DMS53 (cell line): ENCODE data around the gene CLRN3.

Experiments used
- DNase-seq: peaks from one replicate; lab custom pipeline; 2025; lab: John Stamatoyannopoulos, UW

Gene CLRN3

DNA sequence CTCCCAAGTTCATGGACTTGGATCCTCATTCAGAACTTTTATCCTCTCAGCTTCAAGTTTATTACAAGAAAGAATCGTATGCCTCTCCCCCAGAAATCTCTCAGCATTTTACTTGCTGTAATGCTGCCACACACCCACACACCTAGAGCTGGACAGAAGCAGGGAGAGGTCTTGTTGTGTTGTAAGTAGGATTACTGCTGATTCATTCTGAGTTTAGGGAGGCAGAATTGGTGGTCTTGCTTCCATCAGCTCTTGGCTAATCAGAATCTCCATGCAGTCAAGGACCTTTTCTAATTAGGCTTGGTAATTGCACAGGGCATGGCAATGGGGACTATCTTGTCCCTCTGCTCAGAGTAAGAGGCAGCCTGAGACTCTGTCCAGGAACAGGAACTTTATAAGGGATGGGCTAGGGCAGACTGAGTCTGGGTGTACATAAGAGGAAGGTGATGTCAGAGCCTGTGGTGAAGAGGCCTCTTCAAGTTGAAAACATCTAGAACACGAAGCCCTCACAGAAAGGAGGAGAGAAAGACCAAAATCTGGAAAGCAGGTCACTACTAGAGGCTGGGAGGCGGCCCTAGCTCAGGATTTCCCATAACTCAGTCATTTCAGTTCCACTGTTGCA lies 7.1 kb upstream of the CLRN3 start:
- no peak for DNase-seq

DNA sequence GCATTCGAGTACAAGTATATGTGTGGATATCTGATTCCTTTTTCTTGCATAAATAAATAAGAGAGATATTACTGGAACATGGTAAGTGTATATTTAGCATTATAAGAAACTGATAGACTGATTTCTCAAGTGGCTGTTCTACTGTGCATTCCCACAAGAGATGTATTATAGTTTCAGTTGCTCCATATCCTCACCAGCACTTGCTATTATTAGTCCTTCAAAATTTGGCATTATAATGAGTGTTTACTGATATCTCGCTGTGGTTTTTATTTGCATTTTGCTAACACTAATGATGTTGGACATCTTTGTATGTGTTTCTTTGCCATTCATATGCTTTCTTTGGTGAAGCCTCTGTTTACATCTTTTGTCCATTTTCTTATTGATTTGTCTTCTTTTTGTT lies 4.4 kb upstream of the CLRN3 start:
- no peak for DNase-seq

DNA sequence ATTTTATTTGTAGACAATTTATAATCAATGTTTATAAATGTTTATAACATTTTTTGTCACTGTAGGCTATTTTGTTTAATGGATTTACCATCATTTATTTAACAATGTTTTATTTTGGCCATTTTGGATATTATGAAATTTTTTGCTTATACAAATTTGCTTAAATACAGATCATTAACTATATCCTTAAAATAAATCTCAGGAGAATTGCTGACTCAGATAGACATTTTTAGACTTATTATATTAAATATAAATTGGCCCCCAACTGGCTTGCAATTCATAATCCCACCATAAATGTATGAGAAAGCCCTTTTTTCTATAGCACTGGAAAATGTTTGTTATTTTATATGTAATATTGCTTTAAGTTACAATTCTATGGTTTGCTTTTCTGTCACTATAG lies 3.8 kb upstream of the CLRN3 start:
- DNase-seq, result no peak

DNA sequence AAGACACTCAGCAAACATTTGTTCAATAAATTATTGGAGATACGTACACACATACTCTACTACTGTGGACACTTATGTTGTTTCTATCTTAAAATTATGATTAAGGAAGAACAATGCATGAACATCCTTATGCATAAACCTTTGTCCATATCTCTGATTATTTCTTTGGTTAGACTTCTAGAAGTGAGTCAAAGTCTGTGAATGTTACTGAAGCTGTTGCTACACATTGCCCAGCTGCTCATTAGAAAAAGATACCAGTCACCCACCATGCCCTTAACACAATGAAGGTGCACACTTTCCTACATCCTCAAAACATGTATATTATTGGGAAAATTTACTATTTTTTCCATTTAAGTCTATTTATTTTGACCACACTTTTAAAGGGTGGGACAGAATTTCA lies 1.4 kb upstream of the CLRN3 start:
- DNase-seq, result no peak

DNA sequence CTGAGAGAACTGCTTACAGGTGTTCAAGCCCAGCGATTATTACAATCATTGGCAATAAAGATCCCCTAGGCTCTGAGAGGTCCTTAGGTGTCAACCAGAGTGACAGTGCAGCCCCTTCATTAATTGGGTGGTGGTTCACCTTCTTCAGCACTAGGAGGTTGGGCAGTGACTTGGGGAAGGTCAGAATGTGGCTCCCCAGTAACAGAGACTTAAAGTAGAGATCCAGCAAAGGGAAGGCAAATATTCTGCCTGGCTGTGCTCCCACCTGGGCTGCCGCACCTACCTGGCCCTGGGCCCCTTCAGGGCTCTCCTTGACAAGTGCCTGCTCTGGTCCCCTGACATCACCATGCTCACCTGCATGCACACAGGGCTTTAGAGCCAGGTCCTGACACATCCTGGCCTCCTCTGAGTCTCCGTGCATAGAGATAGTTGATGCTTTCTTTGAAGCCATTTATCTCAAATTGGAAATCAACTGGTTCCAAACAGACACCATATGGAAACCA lies 1.9 kb downstream of the CLRN3 start:
- DNase-seq, result no peak

DNA sequence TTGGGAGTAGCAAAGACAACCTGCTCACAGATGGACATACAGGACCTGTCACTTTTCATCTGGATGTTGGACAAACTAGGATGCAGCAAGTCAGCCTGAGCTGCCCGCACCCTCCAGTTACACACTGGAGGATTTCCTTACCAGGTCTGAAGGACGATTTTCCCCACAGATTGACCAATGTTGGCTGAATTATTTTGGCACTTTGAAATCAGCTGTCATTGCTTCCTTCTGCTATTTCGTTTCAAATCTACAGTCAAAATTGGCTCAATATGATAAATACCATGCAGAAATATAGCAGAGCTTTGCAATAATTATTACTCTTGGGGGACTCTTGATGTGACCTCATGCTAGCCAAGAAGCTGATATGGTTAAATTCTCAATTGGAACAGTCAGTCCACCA lies 2.5 kb downstream of the CLRN3 start:
- no peak for DNase-seq

DNA sequence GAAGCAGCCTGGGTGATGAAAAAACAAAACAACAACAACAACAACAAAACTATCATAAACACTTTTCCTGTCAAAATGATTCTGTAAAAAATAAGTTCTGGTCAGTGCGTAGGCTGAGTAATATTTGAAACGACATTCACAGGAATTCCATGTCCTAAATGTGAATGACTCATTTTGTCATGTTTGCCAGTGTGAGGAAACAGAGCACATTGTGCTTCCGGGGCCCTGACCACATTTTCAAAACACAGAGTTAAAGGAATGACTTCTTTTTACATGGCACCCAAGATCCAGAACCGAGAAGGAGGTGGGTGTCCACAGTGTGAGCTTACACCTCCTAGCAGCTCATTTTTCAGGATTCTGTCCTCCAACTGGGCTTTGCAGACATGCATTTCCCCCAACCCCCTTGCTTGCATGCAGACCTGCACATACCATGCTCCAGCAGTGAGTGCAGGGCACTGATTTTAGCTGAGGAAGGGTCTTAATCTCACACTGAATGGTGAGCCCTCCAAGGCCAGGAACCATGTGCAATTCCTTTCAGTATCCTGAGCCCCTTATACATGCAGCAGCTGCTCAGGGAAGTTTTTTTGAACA lies 3.0 kb downstream of the CLRN3 start:
- no peak for DNase-seq

DNA sequence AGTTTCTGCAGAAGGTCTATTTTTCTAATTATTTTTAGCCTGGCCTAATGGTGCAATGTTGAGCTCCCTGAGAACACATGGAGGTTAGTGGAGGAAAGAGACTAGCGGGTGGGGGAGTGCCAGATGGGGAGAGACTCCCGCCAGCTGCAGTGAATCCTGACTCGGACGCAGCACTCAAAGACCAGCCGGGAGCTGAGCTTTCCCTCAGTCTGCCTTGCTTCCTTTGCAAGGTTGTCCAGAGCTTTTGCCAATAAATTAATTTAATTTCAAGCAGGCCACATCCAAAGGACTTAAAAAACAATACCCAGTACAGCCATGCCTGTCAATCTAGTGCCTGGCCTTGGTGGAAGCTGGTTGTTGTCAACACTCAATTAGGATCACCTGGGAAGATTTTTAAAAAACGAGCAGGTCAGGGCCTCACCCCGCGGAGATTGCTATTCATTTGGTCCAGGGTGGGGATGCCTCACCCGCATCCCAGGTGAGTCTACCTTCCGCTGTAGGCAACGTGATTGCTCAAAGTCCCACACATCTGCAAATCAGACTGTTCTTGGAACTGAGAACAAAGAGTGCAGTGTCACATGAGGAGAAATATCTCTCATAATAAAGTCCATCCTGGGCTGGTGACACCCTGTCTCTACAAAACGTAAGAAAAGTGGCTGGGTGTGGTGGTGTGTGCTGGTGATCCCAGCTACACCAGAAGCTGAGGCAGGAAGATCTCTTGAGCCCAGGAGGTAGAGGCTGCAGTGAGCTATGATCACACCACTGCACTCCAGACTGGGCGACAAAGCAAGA lies 4.0 kb downstream of the CLRN3 start:
- no peak for DNase-seq

DNA sequence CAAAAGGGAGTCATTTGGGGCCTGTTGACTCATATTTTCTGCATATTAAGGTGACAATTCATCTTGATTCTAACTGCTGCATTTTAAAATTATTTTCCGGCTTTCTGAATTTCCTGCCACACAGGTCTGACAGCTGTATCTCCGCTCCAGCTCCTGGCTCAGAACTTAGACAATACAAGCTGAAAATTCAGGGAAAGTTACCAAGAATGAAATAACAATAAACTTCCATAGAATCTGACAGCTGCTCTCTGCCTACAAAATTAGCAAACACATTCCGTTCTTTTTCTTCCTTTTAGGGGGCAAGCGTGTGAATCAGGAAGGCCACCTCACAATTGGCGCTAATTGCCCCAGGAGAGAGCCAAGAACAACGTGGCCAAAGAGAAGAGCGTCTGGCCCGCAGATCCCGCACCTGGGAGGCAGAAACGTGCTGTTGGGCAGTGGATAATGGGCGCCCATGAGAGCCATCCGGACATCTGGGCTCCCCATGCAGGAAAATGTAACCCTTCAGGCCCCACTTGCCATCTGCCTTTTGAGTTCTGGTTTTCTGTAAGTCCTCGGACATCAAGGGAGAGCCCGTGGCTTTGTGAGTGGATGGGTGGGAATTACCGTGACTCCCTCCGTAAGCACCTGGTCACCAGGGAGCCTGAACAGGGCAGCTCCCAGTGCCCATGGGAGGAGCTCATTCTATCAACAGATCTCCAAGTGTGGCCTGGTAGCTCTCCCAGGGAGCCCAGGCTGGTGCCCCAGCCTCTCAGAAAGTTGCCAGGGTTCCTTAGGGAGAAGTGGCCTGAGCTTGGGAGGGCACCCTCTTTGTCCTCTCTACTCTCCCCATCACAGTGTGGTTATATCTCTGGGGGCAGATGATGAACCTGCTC lies 5.0 kb downstream of the CLRN3 start:
- DNase-seq, result no peak

DNA sequence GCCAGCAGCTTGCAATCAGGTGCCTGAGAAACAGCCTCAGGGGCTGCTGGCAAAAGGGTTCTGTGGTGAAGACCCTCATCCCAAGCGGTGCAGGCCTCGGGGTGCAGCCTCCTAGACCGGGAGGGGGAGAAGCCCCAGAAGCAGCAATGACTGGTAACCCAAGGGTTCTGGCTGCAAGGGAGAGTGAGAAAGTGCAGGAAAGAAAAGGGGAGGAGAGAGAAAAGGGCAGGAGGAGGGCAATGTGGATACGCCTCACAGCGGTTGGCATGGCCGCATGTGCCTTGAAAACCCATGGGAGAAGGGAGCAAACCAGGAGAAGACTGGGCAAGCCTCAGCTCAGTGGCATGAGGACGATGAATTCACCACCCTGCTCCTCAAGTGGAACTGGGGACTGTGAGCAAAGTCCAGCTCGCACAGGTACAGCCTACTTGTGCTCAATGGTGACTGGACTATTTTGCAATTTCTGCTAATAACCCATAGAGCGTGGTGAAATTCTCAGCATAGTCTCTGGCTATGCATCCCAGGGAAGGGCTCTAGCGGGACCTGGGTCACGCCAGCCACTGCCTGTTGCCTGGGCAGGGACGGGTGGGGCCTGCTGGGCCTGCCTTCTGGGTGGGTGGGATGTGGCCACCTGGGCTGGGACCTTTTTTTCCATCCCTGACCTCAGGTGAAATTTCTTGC lies 6.2 kb downstream of the CLRN3 start:
- no peak for DNase-seq

DNA sequence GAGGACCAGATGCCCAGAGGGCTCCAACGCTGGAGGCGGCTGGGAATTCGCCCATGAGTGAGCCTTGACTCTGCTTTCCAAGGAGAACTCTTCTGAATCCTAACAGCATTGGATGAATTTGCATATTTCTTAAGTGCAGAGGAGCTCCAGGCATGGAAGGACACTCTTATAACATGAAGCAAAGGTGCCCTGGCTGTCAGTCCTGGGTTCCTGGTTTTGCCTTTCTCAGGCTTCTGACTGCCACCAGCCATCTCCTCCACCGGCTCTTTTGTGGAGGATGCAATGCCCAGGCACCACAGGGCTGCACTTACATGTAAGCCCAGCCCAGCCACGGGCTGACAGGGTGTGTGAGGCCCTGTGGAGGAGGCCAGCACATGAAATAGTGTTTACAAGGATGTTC lies 8.2 kb downstream of the CLRN3 start:
- no peak for DNase-seq

DNA sequence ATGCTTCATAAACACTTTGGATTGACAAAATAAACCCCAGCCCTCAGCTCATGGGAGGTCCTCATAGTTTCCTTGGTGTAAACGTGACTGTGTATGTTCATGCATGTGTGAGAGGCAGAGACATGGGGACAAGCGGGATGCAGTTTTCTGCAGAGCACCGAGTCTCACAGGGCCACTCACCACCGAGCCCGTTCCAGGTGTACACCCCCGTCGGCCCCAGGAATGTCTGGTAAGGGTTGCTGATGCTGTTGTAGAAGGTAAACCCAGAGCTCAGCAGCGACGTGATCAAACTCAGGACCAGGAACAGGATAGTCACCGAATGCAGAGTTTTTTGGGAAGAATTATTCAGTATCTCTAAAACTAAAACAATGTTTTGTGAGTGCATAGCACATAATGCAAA lies 9.2 kb downstream of the CLRN3 start:
- DNase-seq, result no peak

DNA sequence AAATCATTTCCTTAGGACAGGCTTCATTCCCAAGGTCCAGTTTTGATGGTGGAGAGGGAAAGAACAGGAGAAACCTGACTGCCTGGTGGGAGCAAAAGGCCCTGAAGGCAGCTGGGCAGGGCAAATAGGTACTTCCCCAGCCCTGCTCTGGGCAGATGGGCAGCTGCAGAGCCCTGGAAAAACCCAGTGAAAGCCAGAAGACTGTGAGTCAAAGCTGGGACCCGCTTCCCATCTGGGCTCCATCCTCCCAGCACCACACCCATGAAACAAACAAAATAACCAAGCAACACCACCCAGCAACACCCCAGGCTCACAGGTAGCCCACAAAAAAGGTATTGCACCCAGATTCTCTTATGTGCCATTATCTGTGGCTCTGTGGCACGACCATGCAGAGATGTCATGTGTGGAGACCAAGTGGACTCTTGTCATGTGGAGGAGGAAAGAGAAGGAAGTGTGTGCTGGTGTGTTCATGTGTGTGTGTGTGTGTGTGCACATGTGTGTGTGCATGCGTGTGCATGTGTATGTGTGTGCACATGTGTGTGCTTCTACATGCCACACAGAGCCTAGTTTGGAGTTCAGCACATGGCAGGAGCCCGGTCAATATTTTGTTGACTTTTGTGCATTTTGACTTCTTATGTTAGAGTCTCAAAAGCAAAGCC lies 9.8 kb downstream of the CLRN3 start:
- no peak for DNase-seq

DNA sequence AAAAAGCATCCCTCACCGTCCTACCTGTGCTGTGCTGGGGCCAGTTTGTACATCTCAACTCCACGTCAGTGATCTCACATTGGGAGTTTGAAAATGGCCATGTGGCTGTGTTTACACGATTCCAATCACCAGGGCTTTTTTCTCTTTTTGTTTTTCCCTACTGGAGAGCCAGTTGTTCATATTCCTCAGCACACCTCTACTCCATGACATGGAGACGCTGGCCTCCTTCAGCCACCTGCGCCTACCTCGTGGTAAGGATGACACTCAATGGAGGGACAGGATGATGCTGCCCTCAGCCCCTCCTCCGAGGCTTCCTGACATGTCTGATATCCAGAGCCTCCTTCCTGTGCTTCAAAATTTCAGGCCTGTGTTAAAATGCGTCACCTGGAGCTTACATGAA lies 10.3 kb downstream of the CLRN3 start:
- no peak for DNase-seq

DNA sequence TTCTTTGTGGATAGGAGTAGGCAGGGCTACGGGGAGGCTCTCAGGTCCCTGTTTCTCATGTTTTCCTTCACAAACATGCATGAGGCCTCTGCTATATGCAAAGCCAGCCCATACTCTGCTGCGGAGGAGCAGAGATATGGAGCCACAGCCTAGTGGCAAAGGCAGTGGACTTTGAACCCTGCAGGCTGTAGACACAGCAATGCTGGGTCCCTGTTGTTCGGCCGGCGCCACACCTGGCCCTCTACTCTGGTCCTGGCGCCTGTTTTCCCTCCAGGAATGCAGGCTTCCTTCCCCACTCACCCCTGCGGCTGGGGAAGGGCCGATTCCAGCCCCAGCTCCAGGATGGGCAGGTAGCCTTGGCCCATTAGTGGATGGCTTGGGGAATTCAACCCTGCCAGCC lies 11.5 kb downstream of the CLRN3 start:
- DNase-seq, result peak; percentile 11

DNA sequence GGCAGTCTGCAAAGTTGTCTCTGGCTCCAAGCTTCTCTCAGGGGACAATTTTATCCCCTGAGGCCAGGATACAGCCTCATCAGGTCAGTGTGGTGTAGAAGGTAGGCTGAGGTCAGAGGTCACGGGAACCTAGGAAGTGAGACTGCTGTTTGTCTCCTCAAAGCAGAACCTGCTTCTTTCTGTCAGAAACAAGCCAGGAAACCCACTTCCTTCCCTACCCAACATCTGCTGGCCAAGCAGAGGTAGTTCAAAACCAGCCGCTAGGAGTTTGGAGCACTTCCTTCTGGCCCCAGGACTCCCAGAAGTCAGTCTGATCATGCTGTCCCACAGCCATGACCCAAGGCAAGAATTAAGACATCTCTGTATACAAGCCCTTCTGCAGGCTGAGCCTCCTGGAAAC lies 12.2 kb downstream of the CLRN3 start:
- DNase-seq, result no peak

DNA sequence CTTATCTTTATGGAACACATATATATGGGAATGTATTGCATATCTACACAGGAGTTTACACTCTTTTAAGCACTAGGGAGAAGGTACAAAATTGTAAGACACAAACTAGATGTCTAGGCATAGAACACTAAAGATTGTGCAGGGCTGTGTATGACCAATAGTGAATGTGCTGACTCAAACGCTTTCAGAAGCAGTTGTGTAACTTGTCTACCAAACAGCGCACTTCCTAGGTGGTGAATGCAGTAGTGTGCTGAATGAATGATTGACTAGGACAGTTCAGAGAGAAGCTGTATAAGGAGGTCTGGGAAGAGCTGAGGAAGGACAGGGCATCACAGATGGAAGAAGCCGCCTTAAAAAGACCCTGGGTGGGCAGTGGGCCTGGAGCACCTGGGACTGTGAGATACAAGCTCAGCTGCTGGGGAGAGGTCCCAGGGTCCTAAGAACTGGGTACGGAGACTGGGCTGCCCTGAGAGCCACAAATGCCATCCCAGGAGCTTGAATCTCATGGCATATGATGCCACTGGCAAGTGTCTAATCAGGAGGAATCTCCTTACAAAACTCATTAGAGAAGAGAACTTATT lies 14.2 kb downstream of the CLRN3 start:
- no peak for DNase-seq

DNA sequence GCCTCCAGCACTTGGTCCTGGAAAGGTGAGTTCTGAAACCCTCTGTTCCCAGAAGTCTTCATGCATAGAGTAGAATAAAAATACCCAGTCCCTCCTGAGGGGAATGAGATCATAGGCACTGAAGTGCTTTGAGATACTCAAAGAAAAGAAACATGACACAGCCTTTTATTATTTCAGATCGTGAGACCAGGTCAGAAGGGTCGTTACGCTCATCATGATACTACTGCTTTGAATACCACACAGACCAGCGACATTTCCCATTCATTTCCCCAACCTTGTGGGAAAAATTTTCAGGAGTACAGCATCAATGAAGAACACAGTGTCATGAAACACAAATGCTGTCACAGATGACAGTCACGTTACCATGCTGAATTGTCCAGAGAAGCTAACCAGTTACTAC lies 15.0 kb downstream of the CLRN3 start:
- no peak for DNase-seq

DNA sequence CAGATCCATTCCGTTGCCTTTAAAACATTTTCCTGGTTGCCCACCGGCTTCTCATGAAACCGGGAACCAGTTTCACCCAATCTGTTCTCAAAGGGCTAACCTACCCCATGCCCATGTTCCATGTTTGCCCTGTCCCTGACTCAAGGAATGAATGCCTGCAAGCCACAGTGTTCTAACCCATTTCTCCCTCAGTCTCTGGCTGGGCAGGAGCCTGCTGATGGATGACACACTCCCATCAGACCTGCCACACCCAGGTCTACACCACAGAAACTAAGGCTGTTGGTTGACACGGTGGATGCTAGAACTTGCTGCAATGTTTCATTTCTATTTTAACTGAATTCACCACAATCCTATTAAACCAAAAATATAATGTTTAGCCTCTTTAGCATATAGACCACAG lies 15.6 kb downstream of the CLRN3 start:
- no peak for DNase-seq

DNA sequence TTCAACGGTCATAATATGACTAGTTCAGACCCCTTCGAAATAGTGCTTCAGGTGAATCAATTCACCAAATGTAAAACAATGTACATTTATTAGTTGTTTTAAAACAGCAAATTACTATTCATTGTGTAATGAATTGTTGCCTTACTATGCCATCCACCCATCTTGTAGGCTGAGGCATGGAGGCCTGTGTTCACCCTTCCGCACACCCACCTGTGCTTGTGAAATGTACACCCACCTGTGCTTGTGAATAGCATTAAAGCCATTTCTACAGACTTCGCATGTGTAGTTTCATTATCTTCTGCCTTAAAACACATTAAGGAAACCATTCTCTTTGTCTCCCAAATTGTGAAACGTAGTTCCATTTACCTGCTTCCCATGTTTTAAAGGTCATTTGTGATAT lies 16.8 kb downstream of the CLRN3 start:
- DNase-seq, result no peak

DNA sequence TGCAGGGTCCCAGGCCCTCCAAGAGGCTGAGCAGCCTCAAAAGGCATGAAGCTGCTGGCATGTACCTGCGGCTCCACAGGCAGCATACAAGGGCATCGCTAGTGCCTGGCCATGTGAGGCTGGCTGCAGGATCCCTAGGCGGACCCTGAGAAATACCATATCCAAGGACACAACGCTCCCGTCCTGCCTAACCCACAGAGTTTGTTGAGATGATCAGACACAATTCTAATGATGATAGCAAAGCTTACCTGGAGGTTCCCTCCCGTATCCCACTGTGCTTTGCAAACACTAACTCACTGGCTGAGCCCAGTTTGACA lies 17.3 kb downstream of the CLRN3 start:
- DNase-seq, result no peak
